ENCODE measurements around the gene CIT. TPM values are rescaled to one million over a fixed set of nuclear protein-coding genes. Genes with fewer than 3 reads are reported as not detected.

Gene CIT
- total and polyA plus RNA-seq, 2 donors (not counting 3 experiments of a cell fraction or from before 2014, with no cell fraction given), result 13.3 to 61.8 TPM

- no peak overlapping the region for H3K4me3 ChIP-seq (replicated peaks in 1 of 3; ENCODE audit: insufficient read depth in 1 of 3, low read depth in 1 of 3, low read length in 3 of 3)
- intact Hi-C loops (cut with micrococcal nuclease), result loop anchor here (10.0 kb wide), 1 partner anchor 1261 kb away; no protein-coding TSS in a partner anchor
- no peak overlapping the region for H3K27ac ChIP-seq (ENCODE audit: insufficient read depth, low read depth, low read length)
- POLR2A ChIA-PET, result no interaction called here
- DNase-seq (ENCODE audit: low read depth, low spot score), result no peak
- H3K4me1 ChIP-seq (ENCODE audit: control insufficient read depth, extremely low read depth, insufficient read depth, low read length), result peaks cover 26% of the 10 kb centered on the region
- no peak overlapping the region for H3K4me2 ChIP-seq (ENCODE audit: insufficient read depth, low read length)
- peaks cover 1 to 6% of the 10 kb centered on the region in 2 experiments for H3K27me3 ChIP-seq (ENCODE audit: control insufficient read depth in 2 of 2, insufficient read depth in 2 of 2, low read length in 2 of 2)
- no peaks in the 10 kb centered on the region for H4K20me1 ChIP-seq (replicated peaks; ENCODE audit: control insufficient read depth, extremely low read depth, insufficient read depth, low read length)
- CTCF ChIA-PET, result interaction anchor here (1.1 to 1.4 kb wide), 4 partner anchors 30 to 116 kb away, joined by 3 to 4 read pairs (median 3); no protein-coding TSS in a partner anchor
- BruUV-seq (replicated peaks), result no TSS peak
- no peak for FAIRE-seq
- H3K9me3 ChIP-seq (replicated peaks; ENCODE audit: control insufficient read depth, insufficient read depth, low read length), result no peaks in the 10 kb centered on the region
- H3K9me1 ChIP-seq (replicated peaks; ENCODE audit: control insufficient read depth, extremely low read depth, insufficient read depth, low read length), result no peaks in the 10 kb centered on the region
- TF ChIP-seq POLR2AphosphoS5 (IDR thresholded peaks at IDR 0.05; ENCODE audit: insufficient read depth, low read depth, low read length) (no peak), EZH2 (IDR thresholded peaks at IDR 0.05; ENCODE audit: borderline replicate concordance, low read depth, low read length, severe bottlenecking) (no peak), MYC (IDR thresholded peaks at IDR 0.05; ENCODE audit: low read depth, low read length) (no peak), MAX (IDR thresholded peaks at IDR 0.05; ENCODE audit: insufficient read depth, insufficient read length) (no peak), JUN (IDR thresholded peaks at IDR 0.05; ENCODE audit: borderline replicate concordance, insufficient read depth, insufficient read length, low read depth) (no peak), POLR2A (IDR thresholded peaks at IDR 0.05; ENCODE audit: low read depth, low read length) (no peak), GATA2 (IDR thresholded peaks at IDR 0.05; ENCODE audit: insufficient read depth, insufficient read length, low read depth, low read length) (no peak), FOS (IDR thresholded peaks at IDR 0.05; ENCODE audit: borderline replicate concordance, insufficient read depth, low read length) (no peak)
- TF ChIP-seq, protein P1, sequence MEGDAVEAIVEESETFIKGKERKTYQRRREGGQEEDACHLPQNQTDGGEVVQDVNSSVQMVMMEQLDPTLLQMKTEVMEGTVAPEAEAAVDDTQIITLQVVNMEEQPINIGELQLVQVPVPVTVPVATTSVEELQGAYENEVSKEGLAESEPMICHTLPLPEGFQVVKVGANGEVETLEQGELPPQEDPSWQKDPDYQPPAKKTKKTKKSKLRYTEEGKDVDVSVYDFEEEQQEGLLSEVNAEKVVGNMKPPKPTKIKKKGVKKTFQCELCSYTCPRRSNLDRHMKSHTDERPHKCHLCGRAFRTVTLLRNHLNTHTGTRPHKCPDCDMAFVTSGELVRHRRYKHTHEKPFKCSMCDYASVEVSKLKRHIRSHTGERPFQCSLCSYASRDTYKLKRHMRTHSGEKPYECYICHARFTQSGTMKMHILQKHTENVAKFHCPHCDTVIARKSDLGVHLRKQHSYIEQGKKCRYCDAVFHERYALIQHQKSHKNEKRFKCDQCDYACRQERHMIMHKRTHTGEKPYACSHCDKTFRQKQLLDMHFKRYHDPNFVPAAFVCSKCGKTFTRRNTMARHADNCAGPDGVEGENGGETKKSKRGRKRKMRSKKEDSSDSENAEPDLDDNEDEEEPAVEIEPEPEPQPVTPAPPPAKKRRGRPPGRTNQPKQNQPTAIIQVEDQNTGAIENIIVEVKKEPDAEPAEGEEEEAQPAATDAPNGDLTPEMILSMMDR (IDR thresholded peaks at IDR 0.05; ENCODE audit: extremely low read depth in 1 of 2, insufficient read depth in 1 of 2, low read depth in 1 of 2, low read length in 2 of 2), result no peak
- H3K36me3 ChIP-seq (ENCODE audit: control insufficient read depth in 2 of 2, extremely low read depth in 1 of 2, insufficient read depth in 2 of 2, low read length in 2 of 2), result no peaks in the 10 kb centered on the region
- dilution Hi-C loops (cut with MboI; ENCODE audit: extremely low pct_ligation_motif_present, low sequenced_read_pairs), result no loop called here
- no peak overlapping the region for H2AFZ ChIP-seq (ENCODE audit: low read depth, low read length)
- H3K9ac ChIP-seq (replicated peaks; ENCODE audit: extremely low read depth, insufficient read depth, low read length), result no peak overlapping the region
- H3K79me2 ChIP-seq (ENCODE audit: control insufficient read depth, insufficient read depth, low read length), result peaks cover 4% of the 10 kb centered on the region
These were observed 211.8 kb downstream of the CIT start for GRCh38 chr12:119665164-119665929.
